Measurements from ENCODE around the gene SNRK. TPM values are rescaled to one million over a fixed set of nuclear protein-coding genes. Genes with fewer than 3 reads are reported as not detected.

Gene SNRK
- total RNA-seq, 1 experiment from 2014 or later: 53.3 TPM

- Histone ChIP-seq H3F3A (ENCODE audit: low read length, unreplicated experiment) (no peaks in the 10 kb centered on the region), H3K4me1 (ENCODE audit: insufficient read depth, low read length) (no peaks in the 10 kb centered on the region), H4K20me1 (ENCODE audit: low read length) (no peaks in the 10 kb centered on the region), H3K36me3 (ENCODE audit: low read depth, low read length) (no peaks in the 10 kb centered on the region), H3K9me2 (replicated peaks; ENCODE audit: low read length) (no peaks in the 10 kb centered on the region), H3K9ac (ENCODE audit: low read length) (no peak overlapping the region), H3K79me2 (ENCODE audit: low read length) (no peaks in the 10 kb centered on the region), H3K27me3 (ENCODE audit: low read length) (no peaks in the 10 kb centered on the region), H2AFZ (ENCODE audit: low read length) (no peak overlapping the region), H3K4me3 (ENCODE audit: low read length) (no peak overlapping the region), H3K27ac (ENCODE audit: low read length) (no peak overlapping the region), H3K9me3 (ENCODE audit: low read length) (no peaks in the 10 kb centered on the region), H3K4me2 (ENCODE audit: low read length) (no peak overlapping the region)
- POLR2A ChIA-PET (ENCODE audit: unreplicated experiment): no interaction called here
- TF ChIP-seq EZH2phosphoT487 (IDR thresholded peaks at IDR 0.05; ENCODE audit: borderline replicate concordance, low read length) (no peak), EZH2 (IDR thresholded peaks at IDR 0.05; ENCODE audit: low read length, unreplicated experiment) (no peak), CTCF (conservative IDR thresholded peaks at IDR 0.05; ENCODE audit: low read depth, low read length) (no peak)
- intact Hi-C loops (cut with micrococcal nuclease): no loop called here
- no TSS peak for BruUV-seq (replicated peaks)
- CTCF ChIA-PET: no interaction called here
- ATAC-seq: no peak
- no peak for DNase-seq
These were observed 37.4 kb upstream of the SNRK start for GRCh38 chr3:43248973-43249372.

- Histone ChIP-seq H3K27me3 (ENCODE audit: low read length) (no peaks in the 10 kb centered on the region), H3F3A (ENCODE audit: low read length, unreplicated experiment) (no peaks in the 10 kb centered on the region), H3K4me3 (ENCODE audit: low read length) (no peak overlapping the region), H3K27ac (ENCODE audit: low read length) (no peak overlapping the region), H4K20me1 (ENCODE audit: low read length) (no peaks in the 10 kb centered on the region), H3K9me2 (replicated peaks; ENCODE audit: low read length) (no peaks in the 10 kb centered on the region), H3K4me2 (ENCODE audit: low read length) (no peak overlapping the region), H3K9me3 (ENCODE audit: low read length) (no peaks in the 10 kb centered on the region), H2AFZ (ENCODE audit: low read length) (no peak overlapping the region), H3K4me1 (ENCODE audit: insufficient read depth, low read length) (no peaks in the 10 kb centered on the region), H3K79me2 (ENCODE audit: low read length) (no peaks in the 10 kb centered on the region), H3K9ac (ENCODE audit: low read length) (no peak overlapping the region), H3K36me3 (ENCODE audit: low read depth, low read length) (no peaks in the 10 kb centered on the region)
- ATAC-seq: no peak
- no peak for DNase-seq
- intact Hi-C loops (cut with micrococcal nuclease): no loop called here
- ChIA-PET POLR2A (ENCODE audit: unreplicated experiment) (no interaction called here), CTCF (no interaction called here)
- BruUV-seq (replicated peaks): no TSS peak
- TF ChIP-seq EZH2 (IDR thresholded peaks at IDR 0.05; ENCODE audit: low read length, unreplicated experiment) (no peak), EZH2phosphoT487 (IDR thresholded peaks at IDR 0.05; ENCODE audit: borderline replicate concordance, low read length) (no peak), CTCF (conservative IDR thresholded peaks at IDR 0.05; ENCODE audit: low read depth, low read length) (no peak)
These were observed 36.9 kb upstream of the SNRK start for GRCh38 chr3:43249405-43249804.

- Histone ChIP-seq H3K27ac (ENCODE audit: low read length) (no peak overlapping the region), H3K9me2 (replicated peaks; ENCODE audit: low read length) (no peaks in the 10 kb centered on the region), H3K4me1 (ENCODE audit: insufficient read depth, low read length) (no peaks in the 10 kb centered on the region), H3F3A (ENCODE audit: low read length, unreplicated experiment) (no peaks in the 10 kb centered on the region), H3K4me3 (ENCODE audit: low read length) (no peak overlapping the region), H3K4me2 (ENCODE audit: low read length) (no peak overlapping the region), H3K79me2 (ENCODE audit: low read length) (no peaks in the 10 kb centered on the region), H3K27me3 (ENCODE audit: low read length) (no peaks in the 10 kb centered on the region), H3K36me3 (ENCODE audit: low read depth, low read length) (no peaks in the 10 kb centered on the region), H4K20me1 (ENCODE audit: low read length) (no peaks in the 10 kb centered on the region), H3K9ac (ENCODE audit: low read length) (no peak overlapping the region), H2AFZ (ENCODE audit: low read length) (no peak overlapping the region), H3K9me3 (ENCODE audit: low read length) (no peaks in the 10 kb centered on the region)
- ATAC-seq: no peak
- intact Hi-C loops (cut with micrococcal nuclease): no loop called here
- ChIA-PET POLR2A (ENCODE audit: unreplicated experiment) (no interaction called here), CTCF (no interaction called here)
- no peak for DNase-seq
- TF ChIP-seq CTCF (conservative IDR thresholded peaks at IDR 0.05; ENCODE audit: low read depth, low read length): no peak
- no peak for TF ChIP-seq EZH2 (IDR thresholded peaks at IDR 0.05; ENCODE audit: low read length, unreplicated experiment)
- TF ChIP-seq EZH2phosphoT487 (IDR thresholded peaks at IDR 0.05; ENCODE audit: borderline replicate concordance, low read length): no peak
- BruUV-seq (replicated peaks): no TSS peak
These were observed 33.0 kb upstream of the SNRK start for GRCh38 chr3:43253294-43253693.
